GM12878 (cell line): ENCODE results near the gene FBXL7. TPM values are rescaled to one million over a fixed set of nuclear protein-coding genes. Genes with fewer than 3 reads are reported as not detected.

ENCODE experiments used
- ATAC-seq: fragments of 200-7000 bp; cut with Tn5 transposase; 3 replicates; pipeline ENCODE4 v1.9.1; 2020; ENCODE audit warnings: mild to moderate bottlenecking, moderate library complexity
- BruUV-seq: library from RNA; stranded (reverse); fragments of 400-500 nt; replicated peaks from 2 replicates; lab custom pipeline; 2021; lab: Mats Ljungman, UMichigan
- CTCF ChIA-PET: fragments of 300-600 bp; sonication (Branson Sonifier 250); formaldehyde crosslinking; extraction: SDS; loops from one replicate; lab custom pipeline; 2021; ENCODE audit warnings: inconsistent platforms; lab: Yijun Ruan, JAX
- POLR2A ChIA-PET: fragments of 350-600 bp; formaldehyde crosslinking; extraction: SDS; loops from one replicate; lab custom pipeline; 2021; ENCODE audit warnings: inconsistent platforms; lab: Charles Lee
- RAD21 ChIA-PET: fragments of 300-600 bp; sonication (Branson Sonifier 250); formaldehyde crosslinking; loops from one replicate; lab custom pipeline; 2023; ENCODE audit warnings: antibody characterized with exemption; ENCODE audit not compliant: unreplicated experiment; lab: Charles Lee
- SMC1A ChIA-PET: fragments of 300-600 bp; sonication (Branson Sonifier 250); formaldehyde crosslinking; loops from one replicate; lab custom pipeline; 2023; ENCODE audit not compliant: unreplicated experiment, uncharacterized antibody; lab: Charles Lee
- DNase-seq: peaks from one replicate; pipeline ENCODE4 v3.0.0-alpha.2; 2011; ENCODE audit warnings: low read depth, low spot score
- FAIRE-seq: peaks from 3 replicates; lab custom pipeline; 2011; peaks lifted over from hg19 to GRCh38; lab: Jason Lieb, UNC
- H2AFZ ChIP-seq: 2 replicates; pipeline ENCODE4 v1.6.0; 2011; ENCODE audit warnings: low read depth, low read length, control low read depth; ENCODE audit not compliant: control insufficient read depth
- H3K27ac ChIP-seq: 2 replicates; pipeline ENCODE4 v1.5.1; 2011; ENCODE audit warnings: control low read depth; ENCODE audit not compliant: control insufficient read depth, insufficient read depth
- H3K27me3 ChIP-seq, 2 experiments: replicated peaks in 1 of 2; 2 replicates each; pipeline versions ENCODE4 v1.6.0 to v1.6.1; 2011; ENCODE audit warnings: low read length in 1 of 2; ENCODE audit not compliant: control insufficient read depth in 2 of 2, insufficient read depth in 2 of 2
- H3K36me3 ChIP-seq, 2 experiments: 2 replicates each; pipeline ENCODE4 v1.5.1; 2011; ENCODE audit warnings: low read length in 1 of 2; ENCODE audit not compliant: control insufficient read depth in 2 of 2, insufficient read depth in 2 of 2
- H3K4me1 ChIP-seq: 2 replicates; pipeline ENCODE4 v1.6.1; 2011; ENCODE audit warnings: mild to moderate bottlenecking, low read length, moderate library complexity, mixed read lengths; ENCODE audit not compliant: control insufficient read depth, insufficient read depth
- H3K4me2 ChIP-seq: 2 replicates; pipeline ENCODE4 v1.6.0; 2011; ENCODE audit warnings: control low read depth; ENCODE audit not compliant: control insufficient read depth, insufficient read depth
- H3K4me3 ChIP-seq: fragments of 200-600 bp; sonication (generic); 2 replicates; pipeline ENCODE4 v1.5.1; 2016
- H3K79me2 ChIP-seq: 2 replicates; pipeline ENCODE4 v1.6.0; 2011; ENCODE audit warnings: low read length; ENCODE audit not compliant: control insufficient read depth, insufficient read depth
- H3K9ac ChIP-seq: 2 replicates; pipeline ENCODE4 v1.8.0; 2011; ENCODE audit warnings: low read length, control low read depth, mixed read lengths; ENCODE audit not compliant: control insufficient read depth, insufficient read depth
- H3K9me3 ChIP-seq: replicated peaks from 3 replicates; pipeline ENCODE4 v1.5.1; 2011; ENCODE audit warnings: mild to moderate bottlenecking, low read length; ENCODE audit not compliant: control insufficient read depth, insufficient read depth
- H4K20me1 ChIP-seq: 2 replicates; pipeline ENCODE4 v1.6.0; 2011; ENCODE audit not compliant: control insufficient read depth, insufficient read depth
- BMI1 ChIP-seq: fragments of 450-650 bp; IDR thresholded peaks from 2 replicates; pipeline ENCODE4 v1.6.1; 2016; ENCODE audit warnings: mild to moderate bottlenecking, moderate library complexity, borderline replicate concordance
- KLF5 ChIP-seq: fragments of 450-650 bp; IDR thresholded peaks from 2 replicates; pipeline ENCODE4 v1.6.1; 2014; ENCODE audit warnings: mild to moderate bottlenecking; ENCODE audit not compliant: partially characterized antibody
- MEF2A ChIP-seq: IDR thresholded peaks from 2 replicates; pipeline ENCODE4 v1.6.1; 2011; ENCODE audit warnings: low read depth, mild to moderate bottlenecking, low read length, moderate library complexity; ENCODE audit not compliant: insufficient read depth
- NBN ChIP-seq: fragments of 450-650 bp; IDR thresholded peaks from 2 replicates; pipeline ENCODE4 v1.6.1; 2016
- NR2C2 ChIP-seq: IDR thresholded peaks from 2 replicates; pipeline ENCODE4 v1.6.1; 2011; ENCODE audit warnings: borderline replicate concordance, low read depth; ENCODE audit not compliant: control insufficient read depth, insufficient read length
- STAT1 ChIP-seq: fragments of 450-650 bp; conservative IDR thresholded peaks from 2 replicates; pipeline ENCODE4 v1.6.1; 2014; ENCODE audit warnings: antibody characterized with exemption, mild to moderate bottlenecking
- ZNF217 ChIP-seq: fragments of 450-650 bp; IDR thresholded peaks from 2 replicates; pipeline ENCODE4 v1.6.1; 2017; ENCODE audit warnings: antibody characterized with exemption, mild to moderate bottlenecking
- ZNF24 ChIP-seq: fragments of 450-650 bp; IDR thresholded peaks from 2 replicates; pipeline ENCODE4 v1.6.1; 2017; ENCODE audit warnings: antibody characterized with exemption, mild to moderate bottlenecking
- WGBS: methylation state at CpG from one replicate; pipeline ENCODE4 v1.1.6; 2016; ENCODE audit warnings: low lambda C conversion rate; ENCODE audit not compliant: insufficient replicate concordance, insufficient coverage; ENCODE audit errors: missing lambda C conversion rate; 5-methylcytosine and 5-hydroxymethylcytosine counted together
- in situ Hi-C: fragments of 300-500 bp; cut with MboI; formaldehyde crosslinking; loops from 9 replicates; pipeline ENCODE4 v1.14.3; 2018; ENCODE audit warnings: mixed read lengths
- intact Hi-C: fragments of 100-400 bp; cut with micrococcal nuclease; formaldehyde crosslinking; loops from one replicate; pipeline ENCODE4 v1.14.2; 2022; ENCODE audit not compliant: unreplicated experiment
- polyA plus RNA-seq, 11 experiments: library from polyadenylated mRNA; depleted of rRNA in 4 of 11; unstranded in 6 of 11; stranded (reverse) in 5 of 11; fragments of >200 nt; fragmentation: Nextera tagmentation in 4 of 11; fragmentation: Illumina TruSeq in 1 of 11; extraction: Ambion mirVana in 4 of 11; extraction: Trizol in 1 of 11; gene quantifications; 1 replicate in 1 of 11; 2 replicates in 10 of 11; pipeline versions ENCODE4 v1.2.1 to v1.2.3, GENCODE V29; 2011 to 2016; ENCODE audit warnings: inconsistent platforms in 2 of 11, missing spikeins in 2 of 11, low read depth in 1 of 11
- total RNA-seq, 4 experiments: library from RNA; depleted of rRNA in 3 of 4; stranded (reverse); fragments of >200 nt in 3 of 4; fragmentation: Illumina TruSeq in 1 of 4; extraction: Trizol in 1 of 4; gene quantifications; 2 replicates each; pipeline versions ENCODE4 v1.2.1 to v1.2.3, GENCODE V29; 2013 to 2021
- TF ChIP-seq, protein P1 (sequence below): fragments of 450-650 bp; IDR thresholded peaks from 2 replicates; pipeline ENCODE4 v1.6.1; 2017; ENCODE audit warnings: mild to moderate bottlenecking, moderate library complexity

Gene FBXL7
- total and polyA plus RNA-seq, 10 of the 15 experiments (the other 5 are each of a cell fraction or from before 2014, with no cell fraction given) = 0.03 to 0.44 (median 0.16) TPM

DNA sequence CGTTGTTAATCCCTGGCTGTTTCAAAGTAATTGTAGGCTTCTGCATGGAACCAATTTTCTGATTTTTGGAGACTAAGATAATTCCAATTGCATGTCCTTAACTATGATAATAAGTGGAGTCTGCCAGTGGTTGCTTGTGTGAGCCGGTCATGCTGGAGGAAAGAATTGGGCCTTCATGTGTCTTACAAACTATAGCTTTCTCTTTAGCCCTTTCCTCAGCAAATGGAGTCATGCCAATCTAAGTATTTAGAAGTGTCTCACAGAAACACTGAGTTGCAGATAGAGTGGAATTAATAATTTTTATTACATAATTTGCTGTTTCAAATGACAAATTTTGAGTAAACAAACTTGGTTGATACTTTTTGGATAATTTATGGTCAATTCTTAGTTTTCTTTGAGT lies 200.4 kb downstream of the FBXL7 start:
- Histone ChIP-seq H3K4me2 (no peak overlapping the region), H4K20me1 (no peaks in the 10 kb centered on the region), H3K27ac (no peak overlapping the region), H3K36me3 (no peaks in the 10 kb centered on the region), H3K4me1 (no peaks in the 10 kb centered on the region), H3K27me3 (no peaks in the 10 kb centered on the region), H3K4me3 (no peak overlapping the region), H3K9me3 (no peaks in the 10 kb centered on the region)
- CTCF ChIA-PET = no interaction called here
- ATAC-seq (no peak), FAIRE-seq (no peak)
- WGBS = 25% methylated on average over 2 of the region's 2 CpGs
- RAD21 ChIA-PET = no interaction called here
- SMC1A ChIA-PET = no interaction called here
- no TSS peak for BruUV-seq
- TF ChIP-seq BMI1 = no peak
- TF ChIP-seq, protein P1, sequence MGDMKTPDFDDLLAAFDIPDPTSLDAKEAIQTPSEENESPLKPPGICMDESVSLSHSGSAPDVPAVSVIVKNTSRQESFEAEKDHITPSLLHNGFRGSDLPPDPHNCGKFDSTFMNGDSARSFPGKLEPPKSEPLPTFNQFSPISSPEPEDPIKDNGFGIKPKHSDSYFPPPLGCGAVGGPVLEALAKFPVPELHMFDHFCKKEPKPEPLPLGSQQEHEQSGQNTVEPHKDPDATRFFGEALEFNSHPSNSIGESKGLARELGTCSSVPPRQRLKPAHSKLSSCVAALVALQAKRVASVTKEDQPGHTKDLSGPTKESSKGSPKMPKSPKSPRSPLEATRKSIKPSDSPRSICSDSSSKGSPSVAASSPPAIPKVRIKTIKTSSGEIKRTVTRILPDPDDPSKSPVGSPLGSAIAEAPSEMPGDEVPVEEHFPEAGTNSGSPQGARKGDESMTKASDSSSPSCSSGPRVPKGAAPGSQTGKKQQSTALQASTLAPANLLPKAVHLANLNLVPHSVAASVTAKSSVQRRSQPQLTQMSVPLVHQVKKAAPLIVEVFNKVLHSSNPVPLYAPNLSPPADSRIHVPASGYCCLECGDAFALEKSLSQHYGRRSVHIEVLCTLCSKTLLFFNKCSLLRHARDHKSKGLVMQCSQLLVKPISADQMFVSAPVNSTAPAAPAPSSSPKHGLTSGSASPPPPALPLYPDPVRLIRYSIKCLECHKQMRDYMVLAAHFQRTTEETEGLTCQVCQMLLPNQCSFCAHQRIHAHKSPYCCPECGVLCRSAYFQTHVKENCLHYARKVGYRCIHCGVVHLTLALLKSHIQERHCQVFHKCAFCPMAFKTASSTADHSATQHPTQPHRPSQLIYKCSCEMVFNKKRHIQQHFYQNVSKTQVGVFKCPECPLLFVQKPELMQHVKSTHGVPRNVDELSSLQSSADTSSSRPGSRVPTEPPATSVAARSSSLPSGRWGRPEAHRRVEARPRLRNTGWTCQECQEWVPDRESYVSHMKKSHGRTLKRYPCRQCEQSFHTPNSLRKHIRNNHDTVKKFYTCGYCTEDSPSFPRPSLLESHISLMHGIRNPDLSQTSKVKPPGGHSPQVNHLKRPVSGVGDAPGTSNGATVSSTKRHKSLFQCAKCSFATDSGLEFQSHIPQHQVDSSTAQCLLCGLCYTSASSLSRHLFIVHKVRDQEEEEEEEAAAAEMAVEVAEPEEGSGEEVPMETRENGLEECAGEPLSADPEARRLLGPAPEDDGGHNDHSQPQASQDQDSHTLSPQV = no peak
- no peak for TF ChIP-seq MEF2A
- TF ChIP-seq NBN = no peak
- TF ChIP-seq KLF5 = no peak
- no peak for TF ChIP-seq ZNF24
- TF ChIP-seq STAT1 = no peak
- no peak for TF ChIP-seq NR2C2
- no peak for TF ChIP-seq ZNF217
- TF ChIP-seq, all 136 proteins: peak for 0
- intact Hi-C loops = no loop called here
- no peak overlapping the region for H2AFZ ChIP-seq
- no peak overlapping the region for H3K9ac ChIP-seq
- no peak for DNase-seq
- H3K79me2 ChIP-seq = no peaks in the 10 kb centered on the region
- in situ Hi-C loops = no loop called here
- POLR2A ChIA-PET = no interaction called here
